ENCODE data around the gene TOR1A. TPM values are rescaled to one million over a fixed set of nuclear protein-coding genes. Genes with fewer than 3 reads are reported as not detected.

The TOR1A gene
- total and polyA plus RNA-seq, 2 experiments from 2014 or later: 23.6 to 45.7 TPM

GRCh38 chr9:129781981-129782380, 42.0 kb downstream of the TOR1A start:
- Mint-ChIP-seq H3K27ac (no peak overlapping the region), H3K4me3 (no peak overlapping the region), H3K27me3 (ENCODE audit: insufficient read depth, low read depth, poor library complexity) (peaks cover 9% of the 10 kb centered on the region), H3K4me1 (peaks cover 6% of the 10 kb centered on the region), H3K9me3 (no peaks in the 10 kb centered on the region; the same call in 2 of the 3 replicates), H3K36me3 (ENCODE audit: low read depth) (no peaks in the 10 kb centered on the region)
- Histone ChIP-seq H3K9me2 (ENCODE audit: insufficient read depth) (no peaks in the 10 kb centered on the region), H3K4me1 (ENCODE audit: insufficient read depth) (no peaks in the 10 kb centered on the region), H3K36me3 (ENCODE audit: insufficient read depth) (no peaks in the 10 kb centered on the region), H3K27ac (ENCODE audit: low read depth) (no peak overlapping the region), H3K4me3 (no peak overlapping the region), H3K4me2 (no peak overlapping the region), H4K20me1 (replicated peaks; ENCODE audit: insufficient read depth) (no peaks in the 10 kb centered on the region), H3K27me3 (ENCODE audit: insufficient read depth) (no peaks in the 10 kb centered on the region), H3K79me2 (replicated peaks; ENCODE audit: insufficient read depth) (no peaks in the 10 kb centered on the region), H2AFZ (no peak overlapping the region), H3F3A (replicated peaks; ENCODE audit: low read depth) (no peaks in the 10 kb centered on the region)
- ATAC-seq: no peak
- DNase-seq (ENCODE audit: low spot score): no peak
- TF ChIP-seq POLR2AphosphoS5 (IDR thresholded peaks at IDR 0.05; ENCODE audit: low read depth) (no peak), STAT1 (IDR thresholded peaks at IDR 0.05; ENCODE audit: unreplicated experiment) (no peak), ZNF114 (CRISPR knock-in tag; IDR thresholded peaks at IDR 0.05) (no peak), EZH2 (IDR thresholded peaks at IDR 0.05; ENCODE audit: low read depth, unreplicated experiment) (no peak), JUNB (IDR thresholded peaks at IDR 0.05; ENCODE audit: unreplicated experiment) (no peak), NANOG (IDR thresholded peaks at IDR 0.05; ENCODE audit: borderline replicate concordance) (no peak), ZNF331 (CRISPR knock-in tag; IDR thresholded peaks at IDR 0.05; ENCODE audit: low read depth) (no peak), EZH2phosphoT487 (IDR thresholded peaks at IDR 0.05; ENCODE audit: unreplicated experiment) (no peak), CREB1 (CRISPR knock-in tag; IDR thresholded peaks at IDR 0.05; ENCODE audit: low read depth) (no peak)
- TF ChIP-seq, protein P1, sequence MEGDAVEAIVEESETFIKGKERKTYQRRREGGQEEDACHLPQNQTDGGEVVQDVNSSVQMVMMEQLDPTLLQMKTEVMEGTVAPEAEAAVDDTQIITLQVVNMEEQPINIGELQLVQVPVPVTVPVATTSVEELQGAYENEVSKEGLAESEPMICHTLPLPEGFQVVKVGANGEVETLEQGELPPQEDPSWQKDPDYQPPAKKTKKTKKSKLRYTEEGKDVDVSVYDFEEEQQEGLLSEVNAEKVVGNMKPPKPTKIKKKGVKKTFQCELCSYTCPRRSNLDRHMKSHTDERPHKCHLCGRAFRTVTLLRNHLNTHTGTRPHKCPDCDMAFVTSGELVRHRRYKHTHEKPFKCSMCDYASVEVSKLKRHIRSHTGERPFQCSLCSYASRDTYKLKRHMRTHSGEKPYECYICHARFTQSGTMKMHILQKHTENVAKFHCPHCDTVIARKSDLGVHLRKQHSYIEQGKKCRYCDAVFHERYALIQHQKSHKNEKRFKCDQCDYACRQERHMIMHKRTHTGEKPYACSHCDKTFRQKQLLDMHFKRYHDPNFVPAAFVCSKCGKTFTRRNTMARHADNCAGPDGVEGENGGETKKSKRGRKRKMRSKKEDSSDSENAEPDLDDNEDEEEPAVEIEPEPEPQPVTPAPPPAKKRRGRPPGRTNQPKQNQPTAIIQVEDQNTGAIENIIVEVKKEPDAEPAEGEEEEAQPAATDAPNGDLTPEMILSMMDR (conservative IDR thresholded peaks at IDR 0.05; ENCODE audit: low read depth in 2 of 2): no peak
- TF ChIP-seq, protein P2, sequence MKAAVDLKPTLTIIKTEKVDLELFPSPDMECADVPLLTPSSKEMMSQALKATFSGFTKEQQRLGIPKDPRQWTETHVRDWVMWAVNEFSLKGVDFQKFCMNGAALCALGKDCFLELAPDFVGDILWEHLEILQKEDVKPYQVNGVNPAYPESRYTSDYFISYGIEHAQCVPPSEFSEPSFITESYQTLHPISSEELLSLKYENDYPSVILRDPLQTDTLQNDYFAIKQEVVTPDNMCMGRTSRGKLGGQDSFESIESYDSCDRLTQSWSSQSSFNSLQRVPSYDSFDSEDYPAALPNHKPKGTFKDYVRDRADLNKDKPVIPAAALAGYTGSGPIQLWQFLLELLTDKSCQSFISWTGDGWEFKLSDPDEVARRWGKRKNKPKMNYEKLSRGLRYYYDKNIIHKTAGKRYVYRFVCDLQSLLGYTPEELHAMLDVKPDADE (IDR thresholded peaks at IDR 0.05): no peak
- TF ChIP-seq, protein P3, sequence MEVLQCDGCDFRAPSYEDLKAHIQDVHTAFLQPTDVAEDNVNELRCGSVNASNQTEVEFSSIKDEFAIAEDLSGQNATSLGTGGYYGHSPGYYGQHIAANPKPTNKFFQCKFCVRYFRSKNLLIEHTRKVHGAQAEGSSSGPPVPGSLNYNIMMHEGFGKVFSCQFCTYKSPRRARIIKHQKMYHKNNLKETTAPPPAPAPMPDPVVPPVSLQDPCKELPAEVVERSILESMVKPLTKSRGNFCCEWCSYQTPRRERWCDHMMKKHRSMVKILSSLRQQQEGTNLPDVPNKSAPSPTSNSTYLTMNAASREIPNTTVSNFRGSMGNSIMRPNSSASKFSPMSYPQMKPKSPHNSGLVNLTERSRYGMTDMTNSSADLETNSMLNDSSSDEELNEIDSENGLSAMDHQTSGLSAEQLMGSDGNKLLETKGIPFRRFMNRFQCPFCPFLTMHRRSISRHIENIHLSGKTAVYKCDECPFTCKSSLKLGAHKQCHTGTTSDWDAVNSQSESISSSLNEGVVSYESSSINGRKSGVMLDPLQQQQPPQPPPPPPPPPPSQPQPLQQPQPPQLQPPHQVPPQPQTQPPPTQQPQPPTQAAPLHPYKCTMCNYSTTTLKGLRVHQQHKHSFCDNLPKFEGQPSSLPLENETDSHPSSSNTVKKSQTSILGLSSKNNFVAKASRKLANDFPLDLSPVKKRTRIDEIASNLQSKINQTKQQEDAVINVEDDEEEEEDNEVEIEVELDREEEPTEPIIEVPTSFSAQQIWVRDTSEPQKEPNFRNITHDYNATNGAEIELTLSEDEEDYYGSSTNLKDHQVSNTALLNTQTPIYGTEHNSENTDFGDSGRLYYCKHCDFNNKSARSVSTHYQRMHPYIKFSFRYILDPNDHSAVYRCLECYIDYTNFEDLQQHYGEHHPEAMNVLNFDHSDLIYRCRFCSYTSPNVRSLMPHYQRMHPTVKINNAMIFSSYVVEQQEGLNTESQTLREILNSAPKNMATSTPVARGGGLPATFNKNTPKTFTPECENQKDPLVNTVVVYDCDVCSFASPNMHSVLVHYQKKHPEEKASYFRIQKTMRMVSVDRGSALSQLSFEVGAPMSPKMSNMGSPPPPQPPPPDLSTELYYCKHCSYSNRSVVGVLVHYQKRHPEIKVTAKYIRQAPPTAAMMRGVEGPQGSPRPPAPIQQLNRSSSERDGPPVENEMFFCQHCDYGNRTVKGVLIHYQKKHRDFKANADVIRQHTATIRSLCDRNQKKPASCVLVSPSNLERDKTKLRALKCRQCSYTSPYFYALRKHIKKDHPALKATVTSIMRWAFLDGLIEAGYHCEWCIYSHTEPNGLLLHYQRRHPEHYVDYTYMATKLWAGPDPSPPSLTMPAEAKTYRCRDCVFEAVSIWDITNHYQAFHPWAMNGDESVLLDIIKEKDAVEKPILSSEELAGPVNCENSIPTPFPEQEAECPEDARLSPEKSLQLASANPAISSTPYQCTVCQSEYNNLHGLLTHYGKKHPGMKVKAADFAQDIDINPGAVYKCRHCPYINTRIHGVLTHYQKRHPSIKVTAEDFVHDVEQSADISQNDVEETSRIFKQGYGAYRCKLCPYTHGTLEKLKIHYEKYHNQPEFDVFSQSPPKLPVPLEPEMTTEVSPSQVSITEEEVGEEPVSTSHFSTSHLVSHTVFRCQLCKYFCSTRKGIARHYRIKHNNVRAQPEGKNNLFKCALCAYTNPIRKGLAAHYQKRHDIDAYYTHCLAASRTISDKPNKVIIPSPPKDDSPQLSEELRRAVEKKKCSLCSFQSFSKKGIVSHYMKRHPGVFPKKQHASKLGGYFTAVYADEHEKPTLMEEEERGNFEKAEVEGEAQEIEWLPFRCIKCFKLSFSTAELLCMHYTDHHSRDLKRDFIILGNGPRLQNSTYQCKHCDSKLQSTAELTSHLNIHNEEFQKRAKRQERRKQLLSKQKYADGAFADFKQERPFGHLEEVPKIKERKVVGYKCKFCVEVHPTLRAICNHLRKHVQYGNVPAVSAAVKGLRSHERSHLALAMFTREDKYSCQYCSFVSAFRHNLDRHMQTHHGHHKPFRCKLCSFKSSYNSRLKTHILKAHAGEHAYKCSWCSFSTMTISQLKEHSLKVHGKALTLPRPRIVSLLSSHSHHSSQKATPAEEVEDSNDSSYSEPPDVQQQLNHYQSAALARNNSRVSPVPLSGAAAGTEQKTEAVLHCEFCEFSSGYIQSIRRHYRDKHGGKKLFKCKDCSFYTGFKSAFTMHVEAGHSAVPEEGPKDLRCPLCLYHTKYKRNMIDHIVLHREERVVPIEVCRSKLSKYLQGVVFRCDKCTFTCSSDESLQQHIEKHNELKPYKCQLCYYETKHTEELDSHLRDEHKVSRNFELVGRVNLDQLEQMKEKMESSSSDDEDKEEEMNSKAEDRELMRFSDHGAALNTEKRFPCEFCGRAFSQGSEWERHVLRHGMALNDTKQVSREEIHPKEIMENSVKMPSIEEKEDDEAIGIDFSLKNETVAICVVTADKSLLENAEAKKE (CRISPR knock-in tag; IDR thresholded peaks at IDR 0.05): no peak
- TF ChIP-seq, protein P4, sequence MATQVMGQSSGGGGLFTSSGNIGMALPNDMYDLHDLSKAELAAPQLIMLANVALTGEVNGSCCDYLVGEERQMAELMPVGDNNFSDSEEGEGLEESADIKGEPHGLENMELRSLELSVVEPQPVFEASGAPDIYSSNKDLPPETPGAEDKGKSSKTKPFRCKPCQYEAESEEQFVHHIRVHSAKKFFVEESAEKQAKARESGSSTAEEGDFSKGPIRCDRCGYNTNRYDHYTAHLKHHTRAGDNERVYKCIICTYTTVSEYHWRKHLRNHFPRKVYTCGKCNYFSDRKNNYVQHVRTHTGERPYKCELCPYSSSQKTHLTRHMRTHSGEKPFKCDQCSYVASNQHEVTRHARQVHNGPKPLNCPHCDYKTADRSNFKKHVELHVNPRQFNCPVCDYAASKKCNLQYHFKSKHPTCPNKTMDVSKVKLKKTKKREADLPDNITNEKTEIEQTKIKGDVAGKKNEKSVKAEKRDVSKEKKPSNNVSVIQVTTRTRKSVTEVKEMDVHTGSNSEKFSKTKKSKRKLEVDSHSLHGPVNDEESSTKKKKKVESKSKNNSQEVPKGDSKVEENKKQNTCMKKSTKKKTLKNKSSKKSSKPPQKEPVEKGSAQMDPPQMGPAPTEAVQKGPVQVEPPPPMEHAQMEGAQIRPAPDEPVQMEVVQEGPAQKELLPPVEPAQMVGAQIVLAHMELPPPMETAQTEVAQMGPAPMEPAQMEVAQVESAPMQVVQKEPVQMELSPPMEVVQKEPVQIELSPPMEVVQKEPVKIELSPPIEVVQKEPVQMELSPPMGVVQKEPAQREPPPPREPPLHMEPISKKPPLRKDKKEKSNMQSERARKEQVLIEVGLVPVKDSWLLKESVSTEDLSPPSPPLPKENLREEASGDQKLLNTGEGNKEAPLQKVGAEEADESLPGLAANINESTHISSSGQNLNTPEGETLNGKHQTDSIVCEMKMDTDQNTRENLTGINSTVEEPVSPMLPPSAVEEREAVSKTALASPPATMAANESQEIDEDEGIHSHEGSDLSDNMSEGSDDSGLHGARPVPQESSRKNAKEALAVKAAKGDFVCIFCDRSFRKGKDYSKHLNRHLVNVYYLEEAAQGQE (IDR thresholded peaks at IDR 0.05; ENCODE audit: unreplicated experiment): no peak

All from GM23338 (cell line).